ENCODE results near the gene RAPGEF2.

Gene RAPGEF2

DNA sequence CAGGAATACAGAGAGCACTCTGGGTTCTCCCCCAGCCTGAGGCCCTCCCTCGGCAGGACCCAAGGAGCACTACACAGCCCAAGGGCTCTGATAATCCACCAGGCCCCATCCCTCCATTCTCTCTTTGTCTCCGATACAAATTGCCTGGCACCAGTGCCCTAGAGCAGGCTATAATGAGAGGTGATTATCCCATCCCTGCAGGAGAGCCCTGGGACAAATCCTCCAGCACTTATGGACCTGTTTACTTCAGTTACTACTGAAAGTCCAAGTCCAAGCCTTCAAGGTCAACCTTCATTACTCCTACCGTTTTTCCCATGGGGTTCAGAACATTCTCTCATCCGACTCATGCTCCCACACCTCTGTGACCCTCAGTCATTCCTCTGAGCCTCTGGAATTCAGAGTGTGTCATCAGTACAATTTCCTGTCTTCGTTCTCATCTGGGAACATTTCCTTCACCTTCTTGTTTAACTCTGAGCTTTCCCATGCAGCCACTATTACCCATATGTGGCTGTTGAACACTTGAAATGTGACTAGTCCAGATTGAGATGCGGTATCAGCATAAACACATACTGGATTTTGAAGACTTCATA, 299.0 kb downstream of the RAPGEF2 start:
- peak; percentile 43 for DNase-seq (ENCODE audit: low read depth, low spot score)

Data from smooth muscle cell of the brain vasculature (primary cell).